NCI-H1930 (cell line): Measurements from ENCODE around the gene HS3ST3A1.
"Not testable (repeated sequence)": the region's sequence is repeated elsewhere in the genome, so short reads cannot be mapped to it uniquely, and the experiment has no call there.

Experiments used
- DNase-seq, 2 experiments: peaks; one replicate each; lab custom pipeline; 2025; lab: John Stamatoyannopoulos, UW

Gene HS3ST3A1

DNA sequence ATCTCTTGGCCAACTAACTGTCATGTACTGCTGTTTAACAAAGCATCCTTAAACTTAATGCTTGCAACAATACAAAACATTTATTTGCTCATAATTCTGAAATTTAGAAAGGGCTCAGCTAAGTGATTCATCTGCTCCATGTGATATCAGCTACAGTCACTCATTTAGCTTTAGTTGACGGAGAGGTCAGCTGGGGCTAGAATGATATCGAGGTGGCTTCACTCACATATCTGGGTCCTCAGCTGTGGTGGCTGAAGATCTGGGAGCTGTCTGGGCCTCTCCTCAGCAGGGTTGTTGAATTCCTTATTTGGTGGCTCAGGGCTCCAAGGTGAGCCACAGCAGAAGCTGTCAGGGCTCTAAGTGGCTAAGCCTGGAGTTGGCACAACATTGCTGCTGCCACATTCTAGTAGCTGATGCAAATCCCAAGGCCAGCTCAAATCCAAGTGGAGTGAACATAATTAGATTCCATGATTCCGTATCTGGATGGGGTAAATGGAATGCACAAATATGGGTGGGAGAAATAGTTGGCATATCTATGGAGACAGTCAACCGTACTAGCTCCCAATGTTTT is 62.8 kb downstream of the HS3ST3A1 start:
- no peak for DNase-seq

DNA sequence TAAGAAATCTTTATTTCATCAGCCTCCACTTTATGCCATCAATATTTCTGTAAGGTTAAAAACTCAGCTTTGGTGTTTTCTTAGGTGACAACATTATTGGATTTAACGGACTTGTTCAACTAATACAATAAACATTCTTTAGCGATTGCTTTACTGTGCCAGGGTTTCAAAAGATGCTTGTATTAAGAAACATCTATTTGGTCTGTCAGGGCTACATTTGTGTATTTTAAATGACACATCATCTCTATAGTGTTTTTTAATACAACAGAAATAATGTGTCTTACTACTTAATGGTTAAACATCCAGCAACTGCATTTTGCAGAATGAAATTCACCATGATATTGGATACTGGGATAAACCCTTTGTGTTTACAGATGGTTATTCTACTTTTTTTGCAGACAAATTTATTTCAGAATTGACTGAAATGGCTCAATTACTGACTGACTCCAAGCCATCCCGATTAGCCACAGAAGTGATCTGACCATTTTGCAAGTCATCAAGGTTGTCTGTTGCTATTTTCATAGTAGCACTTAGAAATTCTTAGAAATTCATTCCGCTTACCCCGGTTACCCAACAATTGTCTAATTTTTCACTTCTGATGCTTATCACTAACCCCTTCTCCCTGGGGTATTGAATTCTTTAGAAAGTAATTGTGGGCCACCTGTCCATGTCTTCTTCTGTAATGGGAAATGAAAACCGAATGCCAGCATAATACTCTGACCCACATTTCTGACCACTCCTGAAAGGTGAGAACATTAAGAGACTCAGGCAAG is 63.7 kb downstream of the HS3ST3A1 start:
- no peak for DNase-seq

DNA sequence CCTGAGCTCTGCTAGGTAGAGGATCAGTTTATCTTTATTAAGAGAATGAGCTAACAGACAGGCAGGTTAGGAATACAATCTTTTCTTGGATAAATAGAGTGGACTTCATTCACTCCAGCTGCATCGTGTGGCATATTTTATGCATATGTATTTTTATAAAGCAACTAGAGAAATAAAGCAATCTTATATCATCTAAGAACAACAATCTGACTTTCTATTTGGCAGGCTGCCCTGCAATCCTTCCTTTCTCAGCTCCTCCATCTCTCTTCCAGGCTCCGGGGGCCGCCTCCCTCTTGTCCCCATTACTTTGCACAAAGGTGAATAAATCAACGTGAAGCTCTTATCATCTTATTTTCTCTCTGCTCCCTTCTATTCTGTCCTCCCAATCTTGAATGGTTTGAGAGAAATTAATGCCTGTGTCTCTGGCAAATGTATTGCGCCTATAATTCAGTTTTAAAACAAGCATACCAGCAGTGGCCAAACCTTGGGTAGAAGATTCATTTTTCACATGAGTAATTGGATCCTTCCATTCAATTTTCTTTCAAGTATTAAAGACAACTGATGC is 64.5 kb downstream of the HS3ST3A1 start:
- no peak for DNase-seq

DNA sequence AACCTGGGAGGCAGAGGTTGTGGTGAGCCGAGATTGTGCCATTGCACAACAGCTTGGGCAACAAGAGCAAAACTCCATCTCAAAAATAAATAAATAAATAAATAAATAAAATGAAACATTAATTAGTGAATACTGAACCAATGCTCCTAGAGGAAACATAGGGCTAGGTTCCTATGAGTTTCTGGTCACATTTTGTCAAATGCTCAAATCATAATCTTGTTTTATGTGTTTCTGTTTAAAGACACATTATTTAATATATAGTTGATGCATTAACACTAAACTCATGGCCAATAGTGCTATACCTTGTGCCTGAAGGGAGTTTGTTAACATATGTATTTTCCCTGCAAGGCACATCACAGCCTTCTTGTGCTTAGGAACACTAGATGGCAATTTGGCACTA is 66.8 kb downstream of the HS3ST3A1 start:
- no peak for DNase-seq

DNA sequence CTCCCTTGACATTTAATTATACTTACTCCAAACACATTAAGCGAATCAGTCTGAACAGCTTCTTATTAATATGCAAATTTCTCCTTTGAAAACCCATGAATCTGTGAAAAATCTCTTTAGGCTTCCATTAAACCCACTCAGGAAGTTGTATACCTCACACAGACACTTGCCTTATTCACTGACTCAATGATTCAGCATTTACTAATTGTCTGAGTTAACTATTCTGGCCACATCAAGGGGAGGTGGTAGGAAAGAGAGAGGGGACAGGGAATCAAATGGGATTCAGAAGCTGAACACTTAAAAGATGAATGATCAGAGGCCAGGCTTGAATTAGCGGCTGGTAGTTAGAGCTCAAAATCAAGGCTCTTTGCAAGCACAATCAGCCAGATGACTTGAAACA is 70.0 kb downstream of the HS3ST3A1 start:
- no peak for DNase-seq

DNA sequence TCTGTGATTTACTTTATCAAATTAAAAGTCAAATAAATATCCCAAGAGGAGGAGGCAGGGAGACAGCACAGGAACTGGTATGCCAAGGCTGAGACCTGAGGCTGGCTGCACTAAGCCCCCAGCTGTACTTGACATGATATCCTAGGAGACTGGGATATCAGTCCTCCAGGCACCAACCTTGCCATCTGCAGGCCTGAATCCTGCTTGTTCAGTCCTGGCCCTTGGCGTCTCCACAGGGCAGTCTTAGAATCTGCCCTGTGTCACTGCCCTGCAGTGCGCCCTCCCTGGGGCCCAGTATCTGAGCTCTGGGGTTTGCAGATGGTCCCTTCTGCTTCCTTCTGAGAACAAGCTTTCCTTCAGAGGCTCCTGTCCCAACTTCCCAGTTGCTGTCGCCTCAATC is 75.9 kb downstream of the HS3ST3A1 start:
- DNase-seq: no peak

DNA sequence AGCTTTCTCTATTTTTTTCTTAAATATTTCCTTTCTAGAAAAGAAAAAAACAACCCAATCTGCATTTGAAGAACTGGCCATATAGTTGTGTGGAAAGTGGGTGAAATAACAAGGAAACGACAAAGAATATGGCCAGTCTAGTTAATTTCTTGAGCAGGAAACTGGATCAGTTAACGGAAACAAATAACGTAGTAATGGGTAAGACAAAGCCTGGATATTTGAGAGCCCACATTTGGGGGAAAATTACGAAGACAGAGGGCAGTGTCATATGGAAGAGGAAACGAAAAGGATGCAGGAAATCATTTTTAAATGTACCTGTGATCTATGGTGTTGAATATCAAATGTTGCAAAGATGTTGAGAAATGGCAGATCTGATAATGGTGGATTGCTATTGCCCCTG is 78.6 kb downstream of the HS3ST3A1 start:
- no peak for DNase-seq

DNA sequence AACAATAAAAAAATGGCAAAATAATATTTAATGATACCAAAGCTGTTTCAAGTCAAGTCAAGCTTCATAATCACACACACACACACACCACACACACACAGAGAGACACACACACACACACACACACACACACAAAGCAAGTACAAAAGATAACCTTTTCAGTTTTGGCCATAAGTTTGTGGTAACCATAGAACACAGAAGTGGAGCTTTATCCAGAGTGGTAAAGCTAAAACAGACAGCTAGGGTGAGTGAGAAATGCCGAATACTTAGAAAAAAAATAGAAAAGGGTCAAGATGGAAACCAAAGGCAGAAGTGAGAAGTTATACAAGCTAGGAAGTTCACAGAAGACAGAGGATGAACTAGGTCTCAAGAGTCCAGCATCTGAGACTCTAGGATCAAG is 79.0 kb downstream of the HS3ST3A1 start:
- DNase-seq: no peak

DNA sequence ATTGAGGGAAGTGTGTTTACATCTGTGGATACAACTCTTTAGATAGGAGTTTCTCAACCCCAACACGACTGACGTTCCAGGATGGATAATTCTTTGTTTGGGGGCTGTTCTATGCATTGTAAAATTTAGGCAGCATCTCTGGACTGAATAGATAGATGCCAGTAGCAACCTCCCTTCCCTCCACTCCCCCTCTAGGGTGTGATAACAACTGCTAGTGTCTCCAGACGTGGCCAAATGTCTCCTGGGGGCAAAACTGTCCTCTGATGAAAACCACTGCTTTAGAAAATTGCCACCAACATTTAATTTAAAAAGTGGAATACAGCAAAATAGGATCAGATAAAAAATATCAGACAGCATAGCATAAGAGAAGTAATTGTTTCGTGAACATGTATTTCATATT is 79.9 kb downstream of the HS3ST3A1 start:
- no peak for DNase-seq

DNA sequence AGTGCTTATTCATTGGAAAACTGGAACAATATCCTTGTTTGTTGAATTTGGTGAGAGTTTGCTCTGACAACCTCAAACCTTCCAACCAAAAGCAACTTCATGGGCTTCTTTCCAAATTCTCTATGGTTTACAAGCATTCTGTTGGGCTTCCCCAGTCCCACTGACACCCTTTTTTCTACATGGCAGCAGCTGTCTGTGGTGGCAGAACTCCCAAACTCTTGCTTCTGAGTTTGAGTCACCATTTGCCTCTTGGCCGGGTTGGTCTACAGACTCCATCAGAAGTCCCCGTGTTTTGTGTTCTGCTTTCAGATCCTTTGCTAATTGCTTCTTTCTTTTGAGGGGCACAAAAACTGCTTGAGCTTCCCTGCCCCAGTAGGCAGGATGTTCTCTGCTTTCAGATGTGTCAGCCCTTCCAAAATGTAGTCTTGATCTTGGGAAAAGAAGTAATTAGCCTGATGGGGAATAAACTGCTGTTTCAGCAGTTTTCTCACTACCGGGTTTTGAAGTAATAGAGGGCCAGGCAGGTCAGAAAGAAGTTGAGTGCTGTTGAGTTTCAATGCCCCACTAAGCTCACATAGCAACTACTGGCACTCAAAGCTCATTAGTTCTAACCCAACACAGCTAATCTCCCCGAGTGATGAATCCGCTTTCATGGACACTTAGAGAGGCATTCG is 80.7 kb downstream of the HS3ST3A1 start:
- DNase-seq: no peak

DNA sequence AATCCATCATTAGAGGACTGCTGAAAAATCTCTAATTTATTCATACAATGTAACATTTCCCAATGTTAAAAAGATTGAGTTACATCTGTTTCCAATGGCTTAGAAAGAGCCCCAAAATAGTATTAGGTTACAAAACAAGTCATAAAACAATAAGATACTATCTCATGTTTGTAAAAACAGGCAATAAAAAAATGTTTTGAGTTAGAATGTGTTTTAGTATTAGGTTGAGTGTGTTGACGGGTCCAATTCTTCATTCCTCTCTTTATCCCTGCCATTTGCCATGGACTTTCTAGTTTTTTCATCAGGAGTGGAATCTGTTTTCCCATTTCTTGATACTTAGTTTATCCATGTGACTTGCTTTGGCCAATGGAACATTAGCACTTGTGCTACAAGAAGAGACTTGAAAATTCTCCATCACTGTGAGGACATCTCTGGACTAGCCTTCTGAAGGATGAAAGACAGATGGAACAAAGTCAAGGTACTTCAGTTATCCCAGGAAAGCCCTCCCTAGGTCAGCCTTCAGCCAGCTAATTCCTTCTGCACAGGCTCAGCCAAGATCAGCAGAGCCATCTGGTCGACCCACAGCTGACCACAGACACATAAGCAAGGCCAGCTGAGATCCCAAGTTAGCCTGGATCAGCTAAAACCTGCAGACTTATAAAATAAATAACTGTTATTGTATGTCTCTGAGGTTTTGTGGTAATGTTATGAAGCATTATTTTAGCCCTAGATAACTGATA is 83.3 kb downstream of the HS3ST3A1 start:
- no peak for DNase-seq

DNA sequence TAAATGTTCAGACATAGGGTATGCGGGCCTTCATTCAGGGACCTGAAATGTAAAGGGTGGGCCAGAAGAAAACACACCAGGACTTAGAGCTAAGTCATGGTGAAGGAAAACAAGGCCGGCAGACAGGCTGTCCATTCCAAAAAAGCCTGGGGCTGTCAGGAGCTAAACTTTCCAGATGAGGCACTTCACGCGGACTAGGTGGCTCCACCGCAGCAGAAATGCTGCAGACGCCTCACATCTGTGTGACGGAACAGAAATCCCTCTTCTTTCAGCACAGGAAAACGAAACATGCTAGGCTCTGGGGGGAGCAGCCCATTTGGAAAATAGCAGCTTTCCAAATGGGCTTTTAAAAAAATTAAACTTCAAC is 88.7 kb downstream of the HS3ST3A1 start:
- no peak for DNase-seq

DNA sequence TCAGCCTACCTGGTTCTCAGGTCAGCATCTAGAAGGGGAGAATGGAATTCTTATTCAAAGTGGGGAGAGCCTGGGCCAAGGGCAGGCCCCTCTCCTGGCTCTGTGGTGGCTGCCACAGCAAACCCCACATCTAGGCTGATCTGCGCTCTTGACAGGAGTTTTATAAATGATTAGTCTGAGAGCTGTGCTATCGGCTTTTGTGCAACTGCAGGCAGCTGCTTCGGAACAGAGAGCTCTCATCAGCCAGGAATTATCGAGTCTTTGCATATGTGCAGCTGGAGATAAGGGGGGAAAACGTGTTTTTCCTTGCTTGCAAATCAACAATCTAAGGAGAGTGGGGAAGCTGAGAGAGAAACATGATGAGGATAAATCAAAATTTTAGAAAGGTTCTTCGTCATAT is 91.7 kb downstream of the HS3ST3A1 start:
- no peak for DNase-seq

DNA sequence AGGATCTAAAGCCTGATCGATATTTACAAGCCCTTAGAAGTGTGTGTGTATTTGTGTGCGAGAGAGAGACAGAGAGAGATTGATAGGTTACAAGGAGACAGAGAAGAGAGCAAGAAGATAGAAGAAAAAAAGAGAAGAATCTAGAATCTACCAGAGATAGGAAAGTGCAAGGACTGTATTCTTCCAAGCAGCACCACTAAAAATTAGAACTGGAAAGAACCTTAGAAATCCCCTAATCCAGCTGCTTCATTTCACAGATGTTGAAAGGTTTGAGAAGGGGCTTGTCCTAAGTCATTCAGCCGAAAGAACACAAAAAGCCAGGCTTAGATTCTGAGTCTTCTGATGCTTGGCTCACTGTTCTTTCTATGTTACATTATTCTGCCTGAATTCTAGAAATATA is 92.2 kb downstream of the HS3ST3A1 start:
- no peak for DNase-seq

DNA sequence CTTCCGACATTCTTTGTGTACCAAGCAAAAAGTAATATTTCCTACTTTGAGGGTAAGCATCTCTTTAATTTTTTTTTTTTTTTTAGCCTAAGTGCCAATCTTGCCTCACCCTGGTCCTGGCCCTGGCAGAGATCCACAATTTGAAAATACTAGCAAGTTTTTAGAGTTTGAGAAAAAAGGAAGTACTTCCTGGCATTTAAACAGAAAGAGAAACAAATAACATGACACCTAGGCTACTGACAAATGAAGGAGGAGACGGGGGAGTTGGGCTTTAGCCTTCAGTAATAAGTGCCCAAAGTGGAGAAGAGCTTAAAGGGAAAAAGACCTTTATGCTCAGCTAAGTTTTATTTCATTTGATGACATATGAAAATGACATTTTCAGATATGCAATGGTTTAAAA is 92.8 kb downstream of the HS3ST3A1 start:
- DNase-seq: no peak

DNA sequence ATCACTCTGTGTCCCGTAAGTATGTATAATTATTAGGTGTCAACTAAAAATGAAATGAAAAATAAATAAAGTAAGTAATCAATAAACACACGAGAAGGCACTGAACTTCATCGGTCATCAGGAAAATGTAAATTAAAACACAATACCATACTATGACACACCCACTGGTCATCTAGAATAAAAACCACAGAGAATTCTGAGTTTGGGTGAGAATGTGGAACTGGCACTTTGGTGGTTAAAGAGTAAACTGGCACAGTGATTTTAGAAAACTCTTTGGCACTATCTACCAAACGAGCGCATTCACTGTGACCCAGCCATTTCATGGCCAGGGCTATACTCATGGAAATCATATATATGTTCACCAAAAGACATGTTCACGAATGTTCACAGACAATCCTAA is 98.2 kb downstream of the HS3ST3A1 start:
- DNase-seq: no peak

DNA sequence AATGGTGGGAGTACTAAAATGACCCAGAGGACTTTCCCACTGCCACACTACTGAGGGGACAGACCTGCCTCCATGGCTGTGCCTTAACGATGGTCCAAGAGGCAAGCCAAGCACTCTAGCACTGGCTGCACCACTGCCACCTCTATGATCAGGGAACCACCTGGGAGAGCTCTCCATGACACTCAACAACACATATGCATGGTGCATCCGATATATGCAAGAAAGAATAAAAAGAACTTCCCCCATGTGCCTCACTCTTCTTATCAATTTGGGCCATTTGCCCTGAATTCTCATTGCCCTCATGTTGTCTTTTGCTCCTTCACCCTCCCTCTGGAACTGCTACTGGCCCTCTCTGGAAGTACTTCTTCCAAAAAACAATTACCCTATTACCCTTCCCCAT is 99.5 kb downstream of the HS3ST3A1 start:
- no peak for DNase-seq

DNA sequence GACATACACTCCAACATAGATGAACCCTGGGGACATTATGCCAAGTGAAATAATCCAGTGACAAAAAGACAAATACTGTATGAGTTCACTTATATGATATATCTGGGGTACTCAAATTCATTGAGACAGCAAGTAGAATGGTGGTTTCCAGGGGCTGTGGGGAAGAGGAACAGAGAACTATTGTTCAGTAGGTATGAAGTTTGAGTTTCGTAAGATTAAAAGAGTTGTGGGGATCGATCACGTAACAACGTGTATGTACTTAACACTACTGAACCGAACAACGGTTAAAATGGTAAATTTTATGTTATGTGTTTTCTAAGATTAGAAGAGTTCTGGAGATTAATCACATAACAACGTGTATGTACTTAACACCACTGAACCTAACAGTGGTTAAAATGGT is 100.8 kb downstream of the HS3ST3A1 start:
- no peak for DNase-seq

DNA sequence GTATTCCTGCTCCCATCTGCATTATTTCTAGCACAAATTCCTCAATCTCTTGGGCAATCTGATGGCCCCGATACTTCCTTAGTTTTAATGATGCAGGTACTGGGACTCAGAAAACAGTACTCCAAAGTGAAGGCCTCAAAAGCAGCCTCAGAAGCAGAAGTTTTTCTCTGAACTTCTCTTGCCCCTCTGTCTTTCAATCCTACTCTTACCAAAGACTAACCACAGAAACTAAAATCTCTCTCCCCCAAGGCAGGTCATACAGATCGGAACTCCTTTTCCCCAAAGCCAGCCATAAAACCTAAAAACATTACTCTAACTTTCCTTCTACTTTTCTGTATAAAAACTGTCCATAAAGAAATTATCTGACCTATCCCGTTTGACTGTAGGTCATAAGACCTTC is 103.5 kb downstream of the HS3ST3A1 start:
- no peak for DNase-seq

DNA sequence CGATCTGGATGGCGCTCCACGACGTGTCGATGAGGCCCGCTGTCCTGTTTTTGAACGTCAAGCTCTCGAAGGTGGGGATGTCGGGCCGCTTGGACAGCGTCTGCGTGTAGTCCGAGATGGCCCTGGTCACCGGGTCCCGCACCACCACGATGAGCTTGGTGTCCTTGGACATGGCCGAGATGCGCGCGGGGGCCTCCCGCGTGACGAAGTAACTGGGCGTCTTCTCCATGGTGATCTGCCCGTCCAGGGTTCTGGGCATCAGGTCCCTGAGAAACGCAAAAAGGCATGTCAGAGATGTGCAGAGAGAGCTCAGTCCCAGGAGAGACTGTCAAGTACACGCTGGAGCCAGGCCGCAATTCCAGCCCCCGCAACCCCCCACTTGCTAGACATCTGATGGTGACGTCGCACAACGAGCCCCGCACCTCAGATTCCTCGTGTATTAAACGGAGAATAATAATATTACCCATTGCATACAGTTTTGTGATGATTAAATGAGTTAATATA is 105.1 kb downstream of the HS3ST3A1 start:
- not testable (repeated sequence) for DNase-seq

DNA sequence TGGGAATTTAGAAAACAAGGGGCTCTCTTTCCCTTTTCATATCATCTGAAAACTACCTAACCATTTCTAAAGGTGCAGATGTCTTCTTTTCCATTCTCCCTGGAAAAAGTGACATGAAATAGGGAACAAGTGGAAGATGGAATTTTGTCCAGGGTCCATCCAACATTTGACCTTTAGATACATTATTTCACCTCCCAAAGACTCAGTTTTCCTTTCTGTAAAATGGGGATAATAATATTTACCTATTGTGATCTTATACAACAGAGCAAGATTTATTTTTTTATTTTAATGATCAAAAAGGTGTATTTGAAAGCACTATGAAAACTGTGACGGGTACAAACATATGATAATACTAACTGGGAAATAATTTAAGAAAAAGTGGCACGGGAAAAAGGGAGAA is 106.3 kb downstream of the HS3ST3A1 start:
- no peak for DNase-seq

DNA sequence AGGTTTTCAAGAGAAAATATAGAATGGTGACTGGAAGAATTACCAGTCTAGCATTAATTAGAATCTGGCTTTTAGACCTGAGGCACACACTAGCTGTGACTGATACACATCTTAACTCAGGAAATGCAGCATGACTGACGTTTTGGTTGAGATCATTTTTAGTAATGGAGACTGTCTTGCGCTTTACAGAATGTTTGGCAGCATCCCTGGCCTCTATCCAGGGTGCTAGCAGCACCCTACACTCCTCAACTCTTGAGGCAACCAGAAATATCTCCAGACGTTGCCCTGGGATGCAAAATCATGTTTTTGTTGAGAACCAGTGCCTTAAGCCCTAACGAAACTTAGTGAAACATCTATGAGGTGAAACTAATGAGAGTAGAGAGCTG is 109.0 kb downstream of the HS3ST3A1 start:
- DNase-seq: no peak
